ENCODE measurements around the gene ST3GAL3. TPM values are rescaled to one million over a fixed set of nuclear protein-coding genes. Genes with fewer than 3 reads are reported as not detected.

Gene ST3GAL3
- total and polyA plus RNA-seq, 2 experiments from 2014 or later = 4.5 to 7.0 TPM

DNA sequence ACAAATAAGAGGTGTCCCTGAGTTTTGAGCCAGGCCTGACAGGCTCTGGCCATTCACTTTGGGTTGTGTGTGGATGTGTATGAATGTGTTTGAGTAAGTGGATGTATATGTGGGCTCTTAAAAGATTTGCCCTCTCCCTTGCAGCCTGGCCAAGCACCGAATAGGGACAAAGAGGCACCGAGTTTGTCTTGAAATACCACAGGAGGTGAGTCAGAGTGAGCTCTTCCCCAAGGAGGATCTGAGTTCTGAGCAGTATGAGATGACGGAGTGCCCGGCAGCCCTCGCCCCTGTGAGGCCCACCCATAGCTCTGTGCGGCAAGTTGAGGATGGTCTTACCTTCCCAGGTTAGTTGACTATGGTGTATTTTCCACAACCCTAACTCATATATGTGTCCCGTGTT lies 38.4 kb upstream of the ST3GAL3 start:
- Histone ChIP-seq H3K4me3 (no peak overlapping the region), H2AFZ (no peak overlapping the region), H3F3A (replicated peaks; ENCODE audit: low read depth) (peaks cover 31% of the 10 kb centered on the region; the same call in 1 of the 2 replicates), H3K4me1 (ENCODE audit: insufficient read depth) (no peaks in the 10 kb centered on the region), H3K9me2 (ENCODE audit: insufficient read depth) (no peaks in the 10 kb centered on the region), H3K27ac (ENCODE audit: low read depth) (no peak overlapping the region), H3K27me3 (ENCODE audit: insufficient read depth) (no peaks in the 10 kb centered on the region), H3K36me3 (ENCODE audit: insufficient read depth) (peaks cover 97% of the 10 kb centered on the region), H4K20me1 (replicated peaks; ENCODE audit: insufficient read depth) (peaks cover 59% of the 10 kb centered on the region), H3K4me2 (no peak overlapping the region), H3K79me2 (replicated peaks; ENCODE audit: insufficient read depth) (peaks cover 68% of the 10 kb centered on the region)
- TF ChIP-seq POLR2AphosphoS5 (IDR thresholded peaks at IDR 0.05; ENCODE audit: low read depth) = no peak
- no peak for TF ChIP-seq EZH2 (IDR thresholded peaks at IDR 0.05; ENCODE audit: low read depth, unreplicated experiment)
- TF ChIP-seq, protein P1, sequence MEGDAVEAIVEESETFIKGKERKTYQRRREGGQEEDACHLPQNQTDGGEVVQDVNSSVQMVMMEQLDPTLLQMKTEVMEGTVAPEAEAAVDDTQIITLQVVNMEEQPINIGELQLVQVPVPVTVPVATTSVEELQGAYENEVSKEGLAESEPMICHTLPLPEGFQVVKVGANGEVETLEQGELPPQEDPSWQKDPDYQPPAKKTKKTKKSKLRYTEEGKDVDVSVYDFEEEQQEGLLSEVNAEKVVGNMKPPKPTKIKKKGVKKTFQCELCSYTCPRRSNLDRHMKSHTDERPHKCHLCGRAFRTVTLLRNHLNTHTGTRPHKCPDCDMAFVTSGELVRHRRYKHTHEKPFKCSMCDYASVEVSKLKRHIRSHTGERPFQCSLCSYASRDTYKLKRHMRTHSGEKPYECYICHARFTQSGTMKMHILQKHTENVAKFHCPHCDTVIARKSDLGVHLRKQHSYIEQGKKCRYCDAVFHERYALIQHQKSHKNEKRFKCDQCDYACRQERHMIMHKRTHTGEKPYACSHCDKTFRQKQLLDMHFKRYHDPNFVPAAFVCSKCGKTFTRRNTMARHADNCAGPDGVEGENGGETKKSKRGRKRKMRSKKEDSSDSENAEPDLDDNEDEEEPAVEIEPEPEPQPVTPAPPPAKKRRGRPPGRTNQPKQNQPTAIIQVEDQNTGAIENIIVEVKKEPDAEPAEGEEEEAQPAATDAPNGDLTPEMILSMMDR (conservative IDR thresholded peaks at IDR 0.05; ENCODE audit: low read depth in 2 of 2) = no peak
- TF ChIP-seq JUNB (IDR thresholded peaks at IDR 0.05; ENCODE audit: unreplicated experiment) = no peak
- no peak for TF ChIP-seq ZNF462 (CRISPR knock-in tag; IDR thresholded peaks at IDR 0.05)
- H3K27me3 Mint-ChIP-seq (ENCODE audit: insufficient read depth, low read depth, poor library complexity) = peaks cover 7% of the 10 kb centered on the region
- H3K9me3 Mint-ChIP-seq = no peaks in the 10 kb centered on the region; the same call in 2 of the 3 replicates
- DNase-seq (ENCODE audit: low spot score) = no peak
- no peak for ATAC-seq
- peak overlapping the region; percentile 66; the same call in 1 of the 2 replicates for H3K27ac Mint-ChIP-seq
- H3K4me1 Mint-ChIP-seq = no peaks in the 10 kb centered on the region
- no peak overlapping the region; the same call in 2 of the 3 replicates for H3K4me3 Mint-ChIP-seq
- H3K36me3 Mint-ChIP-seq (ENCODE audit: low read depth) = peaks cover 98% of the 10 kb centered on the region

Data from GM23338 (cell line).